Right atrium auricular region (tissue), 2 donors: ENCODE data around the gene MRTFB. TPM values are rescaled to one million over a fixed set of nuclear protein-coding genes. Genes with fewer than 3 reads are reported as not detected.
A peak's percentile ranks its signal among the peaks of the same experiment; 100 is the strongest.

Source experiments
- DNase-seq: peaks from one replicate; pipeline ENCODE4 v3.0.0-alpha.2; 2019; ENCODE audit warnings: low spot score
- H3K27ac ChIP-seq, 2 donors: fragments of 200-600 bp; sonication (generic); 1 replicate in 1 of 2; 2 replicates in 1 of 2; pipeline ENCODE4 v1.5.1; 2016 to 2019
- H3K27me3 ChIP-seq, 2 donors: fragments of 200-600 bp; sonication (generic); one replicate each; pipeline versions ENCODE4 v1.5.1 to v1.6.0; 2017 to 2019
- H3K36me3 ChIP-seq: fragments of 200-600 bp; sonication (generic); one replicate; pipeline ENCODE4 v1.5.1; 2016
- H3K4me1 ChIP-seq, 2 donors: fragments of 200-600 bp; sonication (generic); one replicate each; pipeline versions ENCODE4 v1.5.1 to v1.6.0; 2017 to 2019
- H3K4me3 ChIP-seq, 2 donors: fragments of 200-600 bp; sonication (generic); 1 replicate in 1 of 2; 2 replicates in 1 of 2; pipeline ENCODE4 v1.5.1; 2017 to 2019; ENCODE audit warnings: mild to moderate bottlenecking in 1 of 2, moderate library complexity in 1 of 2
- H3K9me3 ChIP-seq, 2 donors: fragments of 200-600 bp; sonication (generic); one replicate each; pipeline ENCODE4 v1.5.1; 2019
- CTCF ChIP-seq, 2 donors: fragments of 200-600 bp; sonication (generic); IDR thresholded peaks; one replicate each; pipeline ENCODE4 v1.5.1; 2019; ENCODE audit warnings: antibody characterized with exemption in 2 of 2
- total RNA-seq, 2 donors: library from RNA; depleted of rRNA; stranded (reverse); fragments of >200 nt; gene quantifications; one replicate each; pipeline ENCODE4 v1.1.0, GENCODE V29; 2016

MRTFB gene
- total RNA-seq, 2 donors from 2014 or later, result 38.6 to 46.5 TPM

GRCh38 chr16:14284371-14284770 lies 213.3 kb downstream of the MRTFB start:
- Histone ChIP-seq H3K9me3 (peaks cover 0 to 7% of the 10 kb centered on the region in 2 donors), H3K27me3 (no peaks in the 10 kb centered on the region), H3K36me3 (no peaks in the 10 kb centered on the region), H3K4me3 (no peak overlapping the region), H3K27ac (no peak overlapping the region), H3K4me1 (peaks cover 0 to 10% of the 10 kb centered on the region in 2 donors)
- DNase-seq, result no peak
- no peak for TF ChIP-seq CTCF (IDR thresholded peaks at IDR 0.05)

DNA sequence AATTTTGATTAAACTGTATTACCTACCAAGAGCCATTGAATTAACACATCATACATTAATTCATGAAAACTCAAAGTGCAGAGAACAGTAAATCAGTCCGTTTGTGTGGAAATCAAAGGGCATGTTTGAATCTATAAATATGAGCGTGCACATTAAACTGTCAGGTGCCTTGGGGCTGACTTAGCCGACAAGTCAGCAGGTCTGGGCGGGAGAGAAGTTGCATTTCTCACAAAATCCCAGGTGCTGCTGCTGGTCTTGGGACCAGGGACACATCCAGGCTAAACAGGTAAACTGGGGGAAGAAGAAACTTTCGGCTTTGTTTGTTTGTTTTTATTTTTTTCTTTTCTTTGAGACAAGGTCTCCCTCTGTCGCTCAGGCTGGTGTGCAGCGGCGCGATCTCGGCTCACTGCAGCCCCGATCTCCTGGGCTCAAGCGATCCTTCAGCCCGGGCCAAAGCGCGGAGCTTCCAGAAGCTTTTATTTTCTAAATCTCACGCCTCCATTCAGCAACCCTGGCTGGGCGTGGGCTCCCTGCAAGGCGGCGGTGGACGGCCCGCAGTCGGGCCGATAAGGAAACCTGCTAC lies 213.9 kb downstream of the MRTFB start:
- Histone ChIP-seq H3K27ac (peak overlapping the region; percentile 82 to 95), H3K27me3 (no peaks in the 10 kb centered on the region), H3K36me3 (no peaks in the 10 kb centered on the region), H3K4me3 (peak overlapping the region; percentile 58 to 79), H3K9me3 (peaks cover 0 to 13% of the 10 kb centered on the region in 2 donors), H3K4me1 (peaks cover 0 to 10% of the 10 kb centered on the region in 2 donors)
- DNase-seq, result no peak
- TF ChIP-seq CTCF (IDR thresholded peaks at IDR 0.05), result peak in 1 of 2 donors; percentile 56

- H3K9me3 ChIP-seq, result peaks cover 0 to 13% of the 10 kb centered on the region in 2 donors
- no peak for TF ChIP-seq CTCF (IDR thresholded peaks at IDR 0.05)
- peak overlapping the region; percentile 82 to 95 for H3K27ac ChIP-seq
- peaks cover 0 to 10% of the 10 kb centered on the region in 2 donors for H3K4me1 ChIP-seq
- no peaks in the 10 kb centered on the region for H3K36me3 ChIP-seq
- peak overlapping the region; percentile 58 to 79 for H3K4me3 ChIP-seq
- no peaks in the 10 kb centered on the region for H3K27me3 ChIP-seq
- peak; percentile 95 for DNase-seq
Observed at GRCh38 chr16:14285513-14286367, 214.6 kb downstream of the MRTFB start.

GRCh38 chr16:14286368-14287230 lies 215.5 kb downstream of the MRTFB start:
- Histone ChIP-seq H3K36me3 (no peaks in the 10 kb centered on the region), H3K27me3 (no peaks in the 10 kb centered on the region), H3K4me1 (peaks cover 0 to 10% of the 10 kb centered on the region in 2 donors), H3K27ac (peak overlapping the region; percentile 82 to 95), H3K4me3 (peak overlapping the region; percentile 58 to 79), H3K9me3 (peaks cover 0 to 13% of the 10 kb centered on the region in 2 donors)
- no peak for TF ChIP-seq CTCF (IDR thresholded peaks at IDR 0.05)
- no peak for DNase-seq

GRCh38 chr16:14289692-14290340 lies 218.7 kb downstream of the MRTFB start:
- H3K4me3 ChIP-seq, result no peak overlapping the region
- DNase-seq, result peak; percentile 16
- H3K36me3 ChIP-seq, result no peaks in the 10 kb centered on the region
- peak in 1 of 2 donors; percentile 40 for TF ChIP-seq CTCF (IDR thresholded peaks at IDR 0.05)
- H3K27me3 ChIP-seq, result no peaks in the 10 kb centered on the region
- peaks cover 0 to 10% of the 10 kb centered on the region in 2 donors for H3K4me1 ChIP-seq
- no peak overlapping the region for H3K27ac ChIP-seq
- peaks cover 0 to 13% of the 10 kb centered on the region in 2 donors for H3K9me3 ChIP-seq
